SK-N-SH treated with all-trans-retinoic acid at 6 μM for 48 hours (cell line): Measurements from ENCODE around the gene AURKB.

Experiments
- ARNTL ChIP-seq: fragments of 450-650 bp; formaldehyde crosslinking; IDR thresholded peaks from 2 replicates; pipeline ENCODE4 v1.5.0; 2020; ENCODE audit warnings: low read depth, mild to moderate bottlenecking, moderate library complexity, borderline replicate concordance
- BACH2 ChIP-seq: fragments of 250-450 bp; sonication (Bioruptor Pico); IDR thresholded peaks from 2 replicates; pipeline ENCODE4 v1.9.0; 2021; ENCODE audit warnings: mild to moderate bottlenecking, borderline replicate concordance
- CSDC2 ChIP-seq: fragments of 250-450 bp; sonication (Bioruptor Pico); IDR thresholded peaks from 2 replicates; pipeline ENCODE4 v1.5.0; 2020; ENCODE audit warnings: mild to moderate bottlenecking, moderate library complexity
- ESRRG ChIP-seq: fragments of 250-450 bp; sonication (Bioruptor Pico); IDR thresholded peaks from 2 replicates; pipeline ENCODE4 v1.6.1; 2021; ENCODE audit warnings: mild to moderate bottlenecking
- ISL1 ChIP-seq: fragments of 250-450 bp; sonication (Bioruptor Pico); IDR thresholded peaks from 2 replicates; pipeline ENCODE4 v2.1.2; 2022; ENCODE audit warnings: mild to moderate bottlenecking, moderate library complexity
- PPARA ChIP-seq: fragments of 250-450 bp; sonication (Bioruptor Pico); IDR thresholded peaks from 2 replicates; pipeline ENCODE4 v1.5.0; 2020; ENCODE audit warnings: mild to moderate bottlenecking, borderline replicate concordance
- RARB ChIP-seq: fragments of 250-450 bp; sonication (Bioruptor Pico); IDR thresholded peaks from 2 replicates; pipeline ENCODE4 v1.8.0; 2021; ENCODE audit warnings: mild to moderate bottlenecking, moderate library complexity
- TCF4 ChIP-seq: fragments of 250-450 bp; sonication (Bioruptor Pico); IDR thresholded peaks from 2 replicates; pipeline ENCODE4 v1.8.0; 2021; ENCODE audit warnings: mild to moderate bottlenecking, moderate library complexity, borderline replicate concordance
- ZFP3 ChIP-seq: fragments of 250-450 bp; sonication (Bioruptor Pico); IDR thresholded peaks from 2 replicates; pipeline ENCODE4 v1.5.0; 2020; ENCODE audit warnings: mild to moderate bottlenecking, moderate library complexity
- ZFP30 ChIP-seq: fragments of 450-650 bp; formaldehyde crosslinking; IDR thresholded peaks from 2 replicates; pipeline ENCODE4 v1.5.0; 2022; ENCODE audit warnings: mild to moderate bottlenecking, moderate library complexity
- TF ChIP-seq, protein P1 (sequence below): fragments of 250-450 bp; sonication (Bioruptor Pico); IDR thresholded peaks from 2 replicates; pipeline ENCODE4 v1.8.0; 2020; ENCODE audit warnings: mild to moderate bottlenecking, moderate library complexity, borderline replicate concordance
- TF ChIP-seq, protein P2 (sequence below): fragments of 250-450 bp; sonication (Bioruptor Pico); IDR thresholded peaks from 2 replicates; pipeline ENCODE4 v1.5.1; 2020; ENCODE audit warnings: low read depth, mild to moderate bottlenecking, moderate library complexity
- TF ChIP-seq, protein P3 (sequence below): fragments of 250-450 bp; sonication (Bioruptor Pico); IDR thresholded peaks from 2 replicates; pipeline ENCODE4 v1.8.0; 2021; ENCODE audit warnings: low read depth, mild to moderate bottlenecking, moderate library complexity, borderline replicate concordance
- TF ChIP-seq, protein P4 (sequence below): fragments of 250-450 bp; sonication (Bioruptor Pico); IDR thresholded peaks from 2 replicates; pipeline ENCODE4 v1.5.0; 2020; ENCODE audit warnings: mild to moderate bottlenecking, moderate library complexity

DNA sequence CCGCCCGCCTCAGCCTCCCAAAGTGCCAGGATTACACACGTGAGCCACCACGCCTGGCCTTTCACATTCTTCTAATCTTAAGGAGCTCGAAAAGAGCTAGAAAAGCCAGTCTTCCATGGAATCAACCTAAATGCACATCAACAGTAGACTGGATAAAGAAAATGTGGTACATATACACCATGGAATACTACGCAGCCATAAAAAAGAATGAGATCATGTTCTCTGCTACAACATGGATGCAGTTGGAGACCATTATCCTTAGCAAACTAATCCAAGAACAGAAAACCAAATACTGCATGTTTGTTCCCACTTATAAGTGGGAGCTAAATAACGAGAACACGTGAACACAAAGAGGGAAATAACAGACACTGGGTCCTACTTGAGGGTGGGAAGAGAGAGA is 34.4 kb upstream of the AURKB start:
- TF ChIP-seq ESRRG (CRISPR knock-in tag) (no peak), RARB (CRISPR knock-in tag) (no peak), TCF4 (no peak), ZFP3 (CRISPR knock-in tag) (no peak), PPARA (CRISPR knock-in tag) (no peak), ARNTL (CRISPR knock-in tag) (no peak), ZFP30 (CRISPR knock-in tag) (no peak), BACH2 (CRISPR knock-in tag) (no peak), CSDC2 (no peak), ISL1 (no peak)
- TF ChIP-seq, protein P1, sequence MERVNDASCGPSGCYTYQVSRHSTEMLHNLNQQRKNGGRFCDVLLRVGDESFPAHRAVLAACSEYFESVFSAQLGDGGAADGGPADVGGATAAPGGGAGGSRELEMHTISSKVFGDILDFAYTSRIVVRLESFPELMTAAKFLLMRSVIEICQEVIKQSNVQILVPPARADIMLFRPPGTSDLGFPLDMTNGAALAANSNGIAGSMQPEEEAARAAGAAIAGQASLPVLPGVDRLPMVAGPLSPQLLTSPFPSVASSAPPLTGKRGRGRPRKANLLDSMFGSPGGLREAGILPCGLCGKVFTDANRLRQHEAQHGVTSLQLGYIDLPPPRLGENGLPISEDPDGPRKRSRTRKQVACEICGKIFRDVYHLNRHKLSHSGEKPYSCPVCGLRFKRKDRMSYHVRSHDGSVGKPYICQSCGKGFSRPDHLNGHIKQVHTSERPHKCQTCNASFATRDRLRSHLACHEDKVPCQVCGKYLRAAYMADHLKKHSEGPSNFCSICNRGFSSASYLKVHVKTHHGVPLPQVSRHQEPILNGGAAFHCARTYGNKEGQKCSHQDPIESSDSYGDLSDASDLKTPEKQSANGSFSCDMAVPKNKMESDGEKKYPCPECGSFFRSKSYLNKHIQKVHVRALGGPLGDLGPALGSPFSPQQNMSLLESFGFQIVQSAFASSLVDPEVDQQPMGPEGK (CRISPR knock-in tag), result no peak
- TF ChIP-seq, protein P2, sequence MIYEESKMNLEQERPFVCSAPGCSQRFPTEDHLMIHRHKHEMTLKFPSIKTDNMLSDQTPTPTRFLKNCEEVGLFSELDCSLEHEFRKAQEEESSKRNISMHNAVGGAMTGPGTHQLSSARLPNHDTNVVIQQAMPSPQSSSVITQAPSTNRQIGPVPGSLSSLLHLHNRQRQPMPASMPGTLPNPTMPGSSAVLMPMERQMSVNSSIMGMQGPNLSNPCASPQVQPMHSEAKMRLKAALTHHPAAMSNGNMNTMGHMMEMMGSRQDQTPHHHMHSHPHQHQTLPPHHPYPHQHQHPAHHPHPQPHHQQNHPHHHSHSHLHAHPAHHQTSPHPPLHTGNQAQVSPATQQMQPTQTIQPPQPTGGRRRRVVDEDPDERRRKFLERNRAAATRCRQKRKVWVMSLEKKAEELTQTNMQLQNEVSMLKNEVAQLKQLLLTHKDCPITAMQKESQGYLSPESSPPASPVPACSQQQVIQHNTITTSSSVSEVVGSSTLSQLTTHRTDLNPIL (CRISPR knock-in tag), result no peak
- TF ChIP-seq, protein P3, sequence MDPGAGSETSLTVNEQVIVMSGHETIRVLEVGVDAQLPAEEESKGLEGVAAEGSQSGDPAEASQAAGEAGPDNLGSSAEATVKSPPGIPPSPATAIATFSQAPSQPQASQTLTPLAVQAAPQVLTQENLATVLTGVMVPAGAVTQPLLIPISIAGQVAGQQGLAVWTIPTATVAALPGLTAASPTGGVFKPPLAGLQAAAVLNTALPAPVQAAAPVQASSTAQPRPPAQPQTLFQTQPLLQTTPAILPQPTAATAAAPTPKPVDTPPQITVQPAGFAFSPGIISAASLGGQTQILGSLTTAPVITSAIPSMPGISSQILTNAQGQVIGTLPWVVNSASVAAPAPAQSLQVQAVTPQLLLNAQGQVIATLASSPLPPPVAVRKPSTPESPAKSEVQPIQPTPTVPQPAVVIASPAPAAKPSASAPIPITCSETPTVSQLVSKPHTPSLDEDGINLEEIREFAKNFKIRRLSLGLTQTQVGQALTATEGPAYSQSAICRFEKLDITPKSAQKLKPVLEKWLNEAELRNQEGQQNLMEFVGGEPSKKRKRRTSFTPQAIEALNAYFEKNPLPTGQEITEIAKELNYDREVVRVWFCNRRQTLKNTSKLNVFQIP, result no peak
- TF ChIP-seq, protein P4, sequence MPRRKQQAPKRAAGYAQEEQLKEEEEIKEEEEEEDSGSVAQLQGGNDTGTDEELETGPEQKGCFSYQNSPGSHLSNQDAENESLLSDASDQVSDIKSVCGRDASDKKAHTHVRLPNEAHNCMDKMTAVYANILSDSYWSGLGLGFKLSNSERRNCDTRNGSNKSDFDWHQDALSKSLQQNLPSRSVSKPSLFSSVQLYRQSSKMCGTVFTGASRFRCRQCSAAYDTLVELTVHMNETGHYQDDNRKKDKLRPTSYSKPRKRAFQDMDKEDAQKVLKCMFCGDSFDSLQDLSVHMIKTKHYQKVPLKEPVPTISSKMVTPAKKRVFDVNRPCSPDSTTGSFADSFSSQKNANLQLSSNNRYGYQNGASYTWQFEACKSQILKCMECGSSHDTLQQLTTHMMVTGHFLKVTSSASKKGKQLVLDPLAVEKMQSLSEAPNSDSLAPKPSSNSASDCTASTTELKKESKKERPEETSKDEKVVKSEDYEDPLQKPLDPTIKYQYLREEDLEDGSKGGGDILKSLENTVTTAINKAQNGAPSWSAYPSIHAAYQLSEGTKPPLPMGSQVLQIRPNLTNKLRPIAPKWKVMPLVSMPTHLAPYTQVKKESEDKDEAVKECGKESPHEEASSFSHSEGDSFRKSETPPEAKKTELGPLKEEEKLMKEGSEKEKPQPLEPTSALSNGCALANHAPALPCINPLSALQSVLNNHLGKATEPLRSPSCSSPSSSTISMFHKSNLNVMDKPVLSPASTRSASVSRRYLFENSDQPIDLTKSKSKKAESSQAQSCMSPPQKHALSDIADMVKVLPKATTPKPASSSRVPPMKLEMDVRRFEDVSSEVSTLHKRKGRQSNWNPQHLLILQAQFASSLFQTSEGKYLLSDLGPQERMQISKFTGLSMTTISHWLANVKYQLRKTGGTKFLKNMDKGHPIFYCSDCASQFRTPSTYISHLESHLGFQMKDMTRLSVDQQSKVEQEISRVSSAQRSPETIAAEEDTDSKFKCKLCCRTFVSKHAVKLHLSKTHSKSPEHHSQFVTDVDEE, result no peak
